CD14-positive monocyte (primary cell): ENCODE measurements around the gene FOXP1. TPM values are rescaled to one million over a fixed set of nuclear protein-coding genes. Genes with fewer than 3 reads are reported as not detected.

Experiments
- DNase-seq, 3 donors: peaks; one replicate each; pipeline ENCODE4 v3.0.0-alpha.2; 2011 to 2022
- H2AFZ ChIP-seq: 2 replicates; pipeline ENCODE4 v1.6.0; 2012; ENCODE audit warnings: mild to moderate bottlenecking, low read depth, low read length, inconsistent platforms; ENCODE audit not compliant: insufficient read depth, poor library complexity, severe bottlenecking
- H3K27ac ChIP-seq, 2 donors: 1 replicate in 1 of 2; 2 replicates in 1 of 2; pipeline ENCODE4 v1.5.1; 2012 to 2013; ENCODE audit warnings: low read length in 2 of 2, control low read depth in 1 of 2, inconsistent platforms in 1 of 2, low read depth in 1 of 2, mild to moderate bottlenecking in 1 of 2
- H3K27me3 ChIP-seq, 2 donors: one replicate each; pipeline versions ENCODE4 v1.6.0 to v1.6.1; 2011 to 2013; ENCODE audit warnings: low read length in 2 of 2; ENCODE audit not compliant: control insufficient read depth in 2 of 2, insufficient read depth in 2 of 2
- H3K36me3 ChIP-seq, 2 donors: replicated peaks in 1 of 2; 1 replicate in 1 of 2; 2 replicates in 1 of 2; pipeline versions ENCODE4 v1.5.1 to v1.6.1; 2012 to 2013; ENCODE audit warnings: low read length in 2 of 2, control low read depth in 1 of 2, inconsistent platforms in 1 of 2, mild to moderate bottlenecking in 1 of 2; ENCODE audit not compliant: insufficient read depth in 2 of 2, control insufficient read depth in 1 of 2
- H3K4me1 ChIP-seq, 2 donors: 1 replicate in 1 of 2; 2 replicates in 1 of 2; pipeline versions ENCODE4 v1.5.1 to v1.6.1; 2012 to 2013; ENCODE audit warnings: low read length in 2 of 2, control low read depth in 1 of 2, inconsistent platforms in 1 of 2, mild to moderate bottlenecking in 1 of 2, moderate library complexity in 1 of 2; ENCODE audit not compliant: insufficient read depth in 2 of 2, control insufficient read depth in 1 of 2
- H3K4me2 ChIP-seq: replicated peaks from 2 replicates; pipeline ENCODE3; 2012; ENCODE audit warnings: low read length, moderate library complexity, mild to moderate bottlenecking; ENCODE audit not compliant: poor library complexity, severe bottlenecking; ENCODE audit errors: extremely low read depth
- H3K4me3 ChIP-seq, 3 experiments: fragments of 200-600 bp in 1 of 3; sonication (generic) in 1 of 3; replicated peaks in 1 of 3; 1 replicate in 2 of 3; 2 replicates in 1 of 3; pipeline ENCODE4 v1.5.1; 2011 to 2013; ENCODE audit warnings: low read length in 3 of 3, mild to moderate bottlenecking in 3 of 3, control low read depth in 2 of 3, low read depth in 2 of 3, inconsistent platforms in 1 of 3, moderate library complexity in 1 of 3
- H3K79me2 ChIP-seq: 2 replicates; pipeline ENCODE4 v1.6.0; 2012; ENCODE audit warnings: mild to moderate bottlenecking, control low read depth, inconsistent platforms, low read length, moderate library complexity; ENCODE audit not compliant: insufficient read depth
- H3K9ac ChIP-seq: 2 replicates; pipeline ENCODE4 v1.6.0; 2017; ENCODE audit warnings: low read length, mild to moderate bottlenecking; ENCODE audit not compliant: insufficient read depth, poor library complexity, severe bottlenecking
- H3K9me3 ChIP-seq, 2 donors: replicated peaks in 1 of 2; 1 replicate in 1 of 2; 2 replicates in 1 of 2; pipeline versions ENCODE4 v1.5.1 to v1.6.1; 2012 to 2013; ENCODE audit warnings: low read length in 2 of 2, control low read depth in 1 of 2; ENCODE audit not compliant: control insufficient read depth in 1 of 2, insufficient read depth in 1 of 2
- H4K20me1 ChIP-seq: 2 replicates; pipeline ENCODE4 v1.6.0; 2012; ENCODE audit warnings: mild to moderate bottlenecking, low read length, control low read depth, moderate library complexity; ENCODE audit not compliant: insufficient read depth
- H3K27ac Mint-ChIP-seq, 7 donors: one replicate each; pipeline ENCODE4 v1.8.0; 2020; ENCODE audit warnings: mild to moderate bottlenecking in 7 of 7, mixed read lengths in 7 of 7, moderate library complexity in 6 of 7, inconsistent platforms in 2 of 7
- H3K27me3 Mint-ChIP-seq, 3 donors: one replicate each; pipeline ENCODE4 v1.8.0; 2021 to 2022; ENCODE audit warnings: low read depth in 3 of 3, mild to moderate bottlenecking in 3 of 3, mixed read lengths in 3 of 3, moderate library complexity in 3 of 3, inconsistent platforms in 1 of 3
- H3K36me3 Mint-ChIP-seq, 2 donors: one replicate each; pipeline ENCODE4 v1.8.0; 2020; ENCODE audit warnings: mixed read lengths in 2 of 2, inconsistent platforms in 1 of 2, mild to moderate bottlenecking in 1 of 2
- H3K4me1 Mint-ChIP-seq: one replicate; pipeline ENCODE4 v1.8.0; 2020; ENCODE audit warnings: mild to moderate bottlenecking, mixed read lengths
- H3K4me3 Mint-ChIP-seq, 2 donors: one replicate each; pipeline ENCODE4 v1.8.0; 2020; ENCODE audit warnings: mild to moderate bottlenecking in 2 of 2, mixed read lengths in 2 of 2, moderate library complexity in 1 of 2
- H3K9me3 Mint-ChIP-seq, 7 donors: one replicate each; pipeline ENCODE4 v1.8.0; 2020 to 2022; ENCODE audit warnings: mixed read lengths in 7 of 7, mild to moderate bottlenecking in 6 of 7, moderate library complexity in 6 of 7, inconsistent platforms in 2 of 7
- CTCF ChIP-seq: fragments of 200-600 bp; IDR thresholded peaks from one replicate; pipeline ENCODE4 v1.8.0; 2022; ENCODE audit warnings: antibody characterized with exemption, mild to moderate bottlenecking
- WGBS: methylation state at CpG from one replicate; pipeline ENCODE4 v1.1.5; 2013; ENCODE audit warnings: missing lambda C conversion rate; ENCODE audit not compliant: insufficient coverage; 5-methylcytosine and 5-hydroxymethylcytosine counted together
- intact Hi-C, 2 donors: fragments of 100-400 bp; cut with micrococcal nuclease; formaldehyde crosslinking; loops; one replicate each; pipeline versions ENCODE4 v1.15.0 to v1.15.1; 2023
- polyA plus RNA-seq, 3 donors: library from polyadenylated mRNA; depleted of rRNA in 1 of 3; unstranded in 2 of 3; stranded (reverse) in 1 of 3; fragments of 300-500 nt in 2 of 3; fragments of >200 nt in 1 of 3; fragmentation: Illumina TruSeq in 2 of 3; gene quantifications; 1 replicate in 2 of 3; 2 replicates in 1 of 3; pipeline ENCODE4 v1.2.3, GENCODE V29; 2012 to 2021

FOXP1 gene
- polyA plus RNA-seq, 3 donors, result 25.7 to 42.6 (median 27.8) TPM

GRCh38 chr3:71241246-71241901 is 342.2 kb downstream of the FOXP1 start:
- Histone ChIP-seq H3K79me2 (peaks cover 9% of the 10 kb centered on the region), H3K27me3 (no peaks in the 10 kb centered on the region), H3K4me3 (no peak overlapping the region), H2AFZ (no peak overlapping the region), H3K4me1 (no peaks in the 10 kb centered on the region), H3K9me3 (no peaks in the 10 kb centered on the region), H3K4me2 (no peak overlapping the region), H3K9ac (no peak overlapping the region), H3K27ac (no peak overlapping the region), H3K36me3 (no peaks in the 10 kb centered on the region), H4K20me1 (peaks cover 51% of the 10 kb centered on the region)
- peaks cover 5% of the 10 kb centered on the region for H3K4me1 Mint-ChIP-seq
- H3K9me3 Mint-ChIP-seq, result no peaks in the 10 kb centered on the region
- peak overlapping the region in 1 of 7 donors; percentile 49 for H3K27ac Mint-ChIP-seq
- no peak for DNase-seq
- TF ChIP-seq CTCF, result no peak
- no peaks in the 10 kb centered on the region for H3K27me3 Mint-ChIP-seq
- peaks cover 3 to 12% of the 10 kb centered on the region in 2 donors for H3K36me3 Mint-ChIP-seq
- H3K4me3 Mint-ChIP-seq, result no peak overlapping the region
- intact Hi-C loops, result no loop called here
- no CpG with 5 or more reads among the region's 8 CpGs for WGBS

DNA sequence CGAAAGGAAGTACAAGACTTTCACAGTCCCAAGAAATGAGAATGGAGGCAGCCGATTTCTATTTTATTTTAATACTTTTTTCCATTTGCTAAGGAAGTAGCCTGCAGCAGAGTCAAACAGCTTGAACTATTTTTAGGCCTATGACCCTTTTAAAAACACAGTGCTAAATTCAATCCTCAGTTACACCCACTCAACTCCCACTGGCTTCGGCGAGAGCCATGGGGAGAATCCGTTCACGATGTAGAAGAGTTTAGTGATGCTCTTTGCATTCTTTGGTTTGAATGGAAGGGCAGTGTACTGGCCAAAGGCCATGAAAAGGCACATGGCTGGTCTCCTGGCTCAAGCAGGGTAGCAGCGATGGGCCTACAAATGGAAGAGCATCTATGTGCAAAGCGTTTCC is 343.5 kb downstream of the FOXP1 start:
- Mint-ChIP-seq H3K36me3 (peaks cover 3 to 9% of the 10 kb centered on the region in 2 donors), H3K9me3 (no peaks in the 10 kb centered on the region), H3K27me3 (no peaks in the 10 kb centered on the region), H3K4me1 (peaks cover 7% of the 10 kb centered on the region), H3K27ac (peak overlapping the region in 2 of 7 donors; percentile 18 to 59), H3K4me3 (no peak overlapping the region)
- peaks cover 9% of the 10 kb centered on the region for H3K79me2 ChIP-seq
- no peaks in the 10 kb centered on the region for H3K27me3 ChIP-seq
- no peaks in the 10 kb centered on the region for H3K9me3 ChIP-seq
- H3K4me2 ChIP-seq, result no peak overlapping the region
- no peak overlapping the region for H3K4me3 ChIP-seq
- peaks cover 51% of the 10 kb centered on the region for H4K20me1 ChIP-seq
- DNase-seq, result no peak
- no peaks in the 10 kb centered on the region for H3K4me1 ChIP-seq
- intact Hi-C loops, result no loop called here
- H3K27ac ChIP-seq, result no peak overlapping the region
- TF ChIP-seq CTCF, result no peak
- H2AFZ ChIP-seq, result no peak overlapping the region
- 93% methylated on average over 2 of the region's 8 CpGs for WGBS
- no peak overlapping the region for H3K9ac ChIP-seq
- no peaks in the 10 kb centered on the region for H3K36me3 ChIP-seq
